Stimulated activated CD8-positive, alpha-beta memory T cell treated with anti-CD3 and anti-CD28 coated beads, Interleukin-15, amount 100 ng/mL, for 4 hours (primary cell): Measurements from ENCODE around the gene HEXIM1.

Experiments
- DNase-seq, 2 donors: peaks; one replicate each; pipeline ENCODE4 v3.0.0-alpha.2; 2020; ENCODE audit warnings: low read depth in 2 of 2

HEXIM1 gene

GRCh38 chr17:45129940-45130680 lies 18.2 kb upstream of the HEXIM1 start:
- DNase-seq = no peak

GRCh38 chr17:45130681-45131615 lies 17.3 kb upstream of the HEXIM1 start:
- no peak for DNase-seq

DNA sequence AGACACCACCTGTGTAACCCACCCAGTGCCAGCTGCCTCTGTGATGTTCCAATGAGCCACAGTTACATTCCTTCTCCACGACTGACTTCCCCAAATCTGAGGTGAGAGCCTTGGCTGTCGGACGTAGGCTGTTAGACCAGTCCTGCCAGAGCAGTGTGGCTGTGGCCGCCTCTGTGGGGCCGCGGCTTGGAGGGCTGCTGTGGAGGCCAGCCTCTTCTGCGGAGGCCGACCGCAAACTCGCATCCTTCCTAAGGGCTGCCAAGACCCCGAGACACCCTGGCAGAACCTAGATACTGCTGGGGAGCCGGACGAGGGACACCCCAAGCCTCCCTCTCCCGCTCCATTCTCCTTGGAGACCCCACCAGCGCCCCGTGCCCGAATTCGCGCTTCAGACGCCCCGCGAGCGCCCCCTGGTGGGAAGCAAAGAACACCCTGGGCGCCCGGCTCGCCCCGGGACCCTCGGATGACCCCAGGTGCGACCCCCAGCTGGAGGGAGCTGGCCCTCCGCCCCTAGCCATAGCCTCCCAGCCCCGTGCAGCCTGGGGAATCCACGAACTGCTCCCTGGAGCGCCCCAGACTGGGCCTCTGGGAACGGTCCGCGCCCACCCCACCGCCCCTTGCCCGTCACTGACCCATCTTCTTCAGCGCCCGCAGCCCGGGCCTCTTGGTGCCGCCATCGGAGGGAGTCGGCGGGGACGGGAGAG lies 16.5 kb upstream of the HEXIM1 start:
- DNase-seq = peak in 1 of 2 donors; percentile 17

DNA sequence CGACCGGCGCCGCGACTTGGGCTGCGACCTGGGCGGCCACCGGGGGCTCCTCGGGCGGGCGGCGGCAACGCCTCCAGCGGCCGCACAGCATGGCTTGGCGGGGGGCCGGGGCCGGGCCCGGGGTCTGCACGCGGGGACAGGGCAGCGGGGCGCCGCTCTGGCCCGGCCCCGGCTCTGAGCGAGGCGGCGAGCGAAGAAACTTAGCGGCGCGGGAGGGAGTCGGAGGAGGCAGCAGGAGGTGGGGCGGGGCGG lies 16.0 kb upstream of the HEXIM1 start, which contains the start of gene PLCD3:
Gene PLCD3 (minus strand): TSS at position 196 of the 252 bp plus-strand sequence. CDS start 105 bp downstream, at position 91.
- DNase-seq = peak in 1 of 2 donors; percentile 36

- DNase-seq = peak in 1 of 2 donors; percentile 53
Measured at GRCh38 chr17:45132572-45133463, 15.5 kb upstream of the HEXIM1 start.

DNA sequence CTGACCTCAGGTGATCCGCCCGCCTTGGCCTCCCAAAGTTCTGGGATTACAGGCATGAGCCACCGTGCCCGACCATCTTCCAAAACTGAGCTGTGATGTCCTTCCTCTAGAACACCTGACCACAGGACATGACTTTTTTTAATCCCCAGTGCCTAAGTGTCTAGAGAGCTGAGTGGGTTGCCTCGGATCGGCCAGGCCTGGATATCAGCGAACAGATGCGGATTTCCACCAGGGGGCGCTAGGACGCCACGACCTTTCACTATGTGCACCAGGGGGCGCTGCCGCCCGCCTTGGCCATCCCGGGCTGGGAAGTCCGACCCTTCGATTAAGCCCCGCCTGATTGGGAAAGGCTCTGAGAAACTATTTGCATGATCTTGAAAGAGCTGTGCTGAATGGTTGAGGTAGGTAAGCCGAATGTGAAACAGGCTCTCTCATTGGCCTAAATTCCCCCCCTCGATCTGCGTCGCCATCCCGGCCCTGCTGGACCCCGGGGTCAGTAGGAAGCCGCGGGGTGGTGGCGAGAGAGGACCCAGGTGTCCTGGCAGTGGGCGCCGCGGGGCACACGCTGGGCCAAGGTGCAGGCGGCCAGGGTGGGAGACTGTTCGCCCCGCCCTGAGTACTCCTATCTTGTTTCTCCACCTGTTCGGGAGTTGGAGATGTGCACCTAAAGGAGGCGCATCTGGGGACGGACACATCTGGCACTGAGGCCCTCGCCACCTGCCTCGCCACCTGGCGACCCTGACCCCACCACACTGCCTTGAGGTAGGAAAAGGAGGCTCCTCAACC lies 12.9 kb upstream of the HEXIM1 start, which contains the start of gene ACBD4:
Gene ACBD4 (plus strand): TSS at position 496 of the 786 bp plus-strand sequence. CDS start 458 bp downstream, outside the sequence.
- peak; percentile 88 to 92 for DNase-seq

DNA sequence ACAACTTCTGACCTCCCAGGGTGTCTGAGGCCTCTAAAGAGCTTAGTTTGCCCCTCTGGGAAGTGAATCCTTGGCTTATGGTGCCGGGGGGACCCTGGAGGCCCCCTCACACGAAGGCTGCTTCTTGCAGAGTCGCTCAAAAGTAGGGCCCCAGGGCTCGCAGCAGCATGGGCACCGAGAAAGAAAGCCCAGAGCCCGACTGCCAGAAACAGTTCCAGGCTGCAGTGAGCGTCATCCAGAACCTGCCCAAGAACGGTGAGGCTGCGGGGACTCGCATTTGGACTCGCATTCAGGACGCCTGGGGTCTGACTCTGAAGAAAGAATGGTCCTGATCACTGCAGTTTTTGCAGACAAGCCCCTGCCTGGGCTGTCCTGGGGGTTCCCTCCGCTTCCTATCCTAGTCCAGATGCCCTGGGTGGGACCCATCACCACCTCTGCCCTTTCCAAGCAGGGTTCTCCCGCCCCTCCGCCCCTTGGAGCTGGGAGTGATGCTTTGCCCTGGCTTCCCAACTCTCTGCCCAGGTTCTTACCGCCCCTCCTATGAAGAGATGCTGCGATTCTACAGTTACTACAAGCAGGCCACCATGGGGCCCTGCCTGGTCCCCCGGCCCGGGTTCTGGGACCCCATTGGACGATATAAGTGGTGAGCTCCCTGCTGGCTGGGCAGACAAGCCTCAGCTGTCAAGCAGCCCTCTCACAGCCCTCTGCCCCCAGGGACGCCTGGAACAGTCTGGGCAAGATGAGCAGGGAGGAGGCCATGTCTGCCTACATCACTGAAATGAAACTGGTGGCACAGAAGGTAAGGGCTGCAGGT lies 12.1 kb upstream of the HEXIM1 start:
- DNase-seq = no peak

GRCh38 chr17:45136846-45137560 lies 11.3 kb upstream of the HEXIM1 start:
- no peak for DNase-seq

DNA sequence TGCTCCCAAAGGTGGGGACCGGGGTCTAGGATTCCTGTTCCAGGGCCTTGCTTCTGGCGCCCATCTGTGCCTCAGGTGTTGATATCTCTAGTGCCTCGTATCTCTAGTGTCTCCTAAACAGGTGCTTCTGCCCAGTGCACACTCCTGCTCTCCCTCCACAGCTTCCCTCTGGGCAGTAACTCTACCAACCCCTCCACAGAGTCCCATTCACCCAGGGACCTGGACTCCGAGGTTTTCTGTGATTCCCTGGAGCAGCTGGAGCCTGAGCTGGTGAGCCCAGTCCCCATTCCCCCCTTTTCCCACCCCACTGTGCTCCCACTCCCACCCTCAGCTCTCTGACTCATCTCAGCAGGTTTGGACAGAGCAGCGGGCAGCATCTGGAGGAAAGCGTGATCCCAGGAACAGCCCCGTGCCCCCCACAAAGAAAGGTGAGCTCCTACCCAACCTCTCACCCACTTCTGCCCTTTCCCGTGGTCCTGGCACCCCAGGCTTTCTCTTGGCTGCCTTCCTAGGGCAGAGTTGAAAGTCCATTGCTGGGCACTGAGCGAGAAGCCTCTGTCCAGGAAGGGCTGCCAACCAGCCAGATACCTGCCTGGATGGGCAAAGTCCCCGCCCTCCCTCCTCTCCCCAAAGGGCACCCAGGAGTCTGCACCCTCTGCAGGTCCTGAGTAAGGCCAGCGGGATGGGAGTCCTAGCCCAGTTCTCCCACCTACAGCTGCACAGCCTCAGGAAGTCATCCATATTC lies 10.5 kb upstream of the HEXIM1 start:
- no peak for DNase-seq

GRCh38 chr17:45138911-45139532 lies 9.3 kb upstream of the HEXIM1 start:
- no peak for DNase-seq

DNA sequence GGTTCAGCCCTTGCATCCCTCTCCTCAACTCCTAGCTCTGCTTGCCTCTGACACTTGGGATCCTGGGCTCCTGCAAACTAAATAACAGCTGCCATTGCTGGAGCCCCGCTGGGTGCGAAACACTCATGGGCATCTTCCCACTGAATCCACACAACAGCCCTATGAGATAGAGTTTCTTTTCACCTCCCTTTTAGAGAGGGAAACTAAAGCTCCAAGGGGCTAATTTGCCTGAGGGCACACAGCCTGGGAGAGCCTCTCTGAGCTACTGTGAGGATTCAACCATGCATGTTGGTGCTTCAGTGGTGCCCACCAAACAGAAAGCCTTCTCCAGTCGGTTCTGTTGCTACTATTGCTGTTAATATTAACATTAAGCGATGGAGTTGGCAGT lies 8.7 kb upstream of the HEXIM1 start:
- no peak for DNase-seq

GRCh38 chr17:45143094-45143670 lies 5.1 kb upstream of the HEXIM1 start:
- no peak for DNase-seq

GRCh38 chr17:45143767-45144198 lies 4.5 kb upstream of the HEXIM1 start:
- DNase-seq = no peak

DNA sequence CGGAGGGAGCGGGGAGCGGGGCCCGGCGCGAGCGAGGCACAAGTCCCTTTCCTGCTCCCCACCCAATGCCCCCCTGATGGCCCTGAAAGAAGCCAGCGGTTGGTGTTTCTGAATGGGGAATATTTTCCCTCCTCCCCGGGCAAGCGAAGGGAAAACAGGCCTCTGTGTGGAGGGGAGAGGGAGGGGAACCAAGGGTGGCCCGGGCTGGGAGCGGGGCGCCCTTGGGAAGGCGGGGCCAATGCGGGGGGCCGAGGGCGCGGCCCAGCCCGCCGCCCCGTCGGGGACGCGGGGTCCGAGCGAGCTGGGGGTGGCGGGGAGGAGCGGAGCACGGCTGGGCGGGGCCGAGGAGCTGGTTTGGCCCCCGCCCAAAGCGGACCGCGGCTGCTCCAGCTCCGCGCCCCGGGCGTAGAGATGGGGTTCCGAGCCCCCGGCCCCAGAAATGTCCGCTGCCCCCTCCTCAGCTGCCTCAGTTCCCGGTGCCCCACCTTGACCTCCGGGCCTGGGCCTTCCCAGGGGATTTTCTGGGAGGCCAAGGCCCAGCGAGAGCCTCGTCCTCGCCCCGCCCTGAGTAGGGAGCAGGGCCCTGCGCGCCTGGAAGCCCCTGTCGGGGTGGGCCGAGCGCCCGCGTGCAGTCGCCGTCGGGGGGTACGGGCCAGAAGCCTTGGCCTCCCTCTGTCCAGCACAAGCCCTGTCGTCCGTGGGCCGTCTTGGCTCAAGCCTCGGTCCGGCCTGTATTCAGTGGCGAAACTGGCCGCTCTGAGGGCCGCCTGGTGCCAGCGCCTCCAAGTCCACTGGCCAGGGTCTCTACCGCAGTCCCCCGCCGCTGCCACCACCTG lies 3.9 kb upstream of the HEXIM1 start:
- no peak for DNase-seq

DNA sequence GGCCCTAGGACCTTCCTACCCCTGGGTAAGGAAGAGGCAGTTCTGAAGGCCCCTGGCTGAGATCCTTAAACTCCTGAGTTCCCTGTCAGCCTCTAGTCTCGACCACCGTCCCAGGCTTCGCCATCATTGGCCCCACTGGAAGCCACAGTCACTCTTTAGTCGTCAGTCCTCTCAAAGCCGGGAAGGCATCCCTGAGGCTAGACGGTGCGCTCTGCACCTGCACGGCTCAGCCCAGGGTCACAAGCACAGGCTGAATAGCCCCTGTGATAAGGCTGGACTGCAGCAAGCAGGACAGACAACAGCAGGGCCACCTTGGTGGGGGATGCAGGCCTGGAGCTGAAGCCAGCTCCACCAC lies 3.3 kb upstream of the HEXIM1 start:
- no peak for DNase-seq

DNA sequence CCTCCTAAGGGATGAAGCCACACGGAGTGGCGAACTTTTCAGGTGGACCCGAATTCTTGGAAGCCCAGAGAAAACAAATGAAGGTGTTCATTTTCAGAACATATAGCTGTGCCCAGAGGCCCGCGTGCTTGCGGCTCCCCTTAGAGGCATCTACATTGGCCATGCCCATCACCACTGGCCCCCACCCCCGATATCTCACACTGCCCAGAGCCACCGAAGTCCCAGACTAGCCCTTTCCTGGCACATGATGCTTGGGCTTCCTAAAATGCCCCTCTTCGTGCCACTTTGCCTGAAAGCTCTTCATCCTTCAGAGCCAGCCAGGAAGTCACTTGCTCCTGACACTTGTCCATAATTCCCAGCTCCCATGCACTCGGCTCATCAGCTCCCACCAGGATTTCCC lies 2.1 kb upstream of the HEXIM1 start:
- no peak for DNase-seq

DNA sequence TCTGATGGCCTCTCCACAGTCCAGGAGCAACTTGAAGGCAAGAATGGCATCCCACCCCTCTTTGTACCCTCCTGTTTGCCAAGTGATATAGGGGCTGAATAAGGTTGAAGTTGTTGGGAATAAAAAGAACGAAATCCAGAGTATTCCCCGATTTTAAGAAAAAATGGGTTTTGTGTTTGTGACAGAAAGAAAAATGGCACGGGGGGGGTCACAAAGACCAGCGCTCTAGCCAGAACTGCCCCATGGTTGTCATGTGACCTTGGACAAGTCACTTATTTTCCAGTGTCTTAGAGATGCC lies 1.7 kb upstream of the HEXIM1 start:
- no peak for DNase-seq
